ENCODE data around the gene GNL3.
A peak's percentile ranks its signal among the peaks of the same experiment; 100 is the strongest.

Gene GNL3

GRCh38 chr3:52690560-52690959, 4.7 kb downstream of the GNL3 start:
- no peak for DNase-seq

- no peak for DNase-seq
Measured at GRCh38 chr3:52693071-52693470, 7.2 kb downstream of the GNL3 start.

- DNase-seq = peak in 1 of 2 donors; percentile 9
Measured at GRCh38 chr3:52694528-52695189, 8.8 kb downstream of the GNL3 start.

- no peak for DNase-seq
Measured at GRCh38 chr3:52695798-52696671, 10.2 kb downstream of the GNL3 start.

- no peak for DNase-seq
Measured at GRCh38 chr3:52696830-52697631, 11.2 kb downstream of the GNL3 start.

- DNase-seq = no peak
Measured at GRCh38 chr3:52697632-52697965, 11.8 kb downstream of the GNL3 start.

GRCh38 chr3:52703341-52703740, 17.5 kb downstream of the GNL3 start:
- DNase-seq = no peak

- no peak for DNase-seq
Measured at GRCh38 chr3:52704611-52705437, 19.0 kb downstream of the GNL3 start.

GRCh38 chr3:52705438-52705687, 19.5 kb downstream of the GNL3 start:
- DNase-seq = no peak

GRCh38 chr3:52705688-52706686, 20.2 kb downstream of the GNL3 start, which contains the start of the genes GLT8D1 and SPCS1:
Gene GLT8D1 (minus strand): TSS chr3:52705791. CDS start chr3:52700460, 5,331 bp downstream.
Gene SPCS1 (plus strand): TSS chr3:52706106. CDS start chr3:52706247, 141 bp downstream.
- peak; percentile 87 to 88 for DNase-seq

GRCh38 chr3:52707585-52707984, 21.8 kb downstream of the GNL3 start:
- DNase-seq = no peak

GRCh38 chr3:52710512-52710911, 24.7 kb downstream of the GNL3 start:
- DNase-seq = no peak

GRCh38 chr3:52712291-52713212, 26.7 kb downstream of the GNL3 start:
- no peak for DNase-seq

GRCh38 chr3:52714335-52715302, 28.8 kb downstream of the GNL3 start:
- DNase-seq = no peak

GRCh38 chr3:52715714-52716305, 30.0 kb downstream of the GNL3 start:
- DNase-seq = no peak

GRCh38 chr3:52719618-52720017, 33.8 kb downstream of the GNL3 start:
- DNase-seq = no peak

- DNase-seq = peak in 1 of 2 donors; percentile 3
Measured at GRCh38 chr3:52721002-52721729, 35.3 kb downstream of the GNL3 start.

GRCh38 chr3:52721730-52722008, 35.8 kb downstream of the GNL3 start:
- no peak for DNase-seq
